OCI-LY7 (cell line): ENCODE data around the gene GSE1.

ENCODE experiments used
- CTCF ChIP-seq: fragments of 200-600 bp; sonication (generic); conservative IDR thresholded peaks from 2 replicates; pipeline ENCODE4 v1.5.1; 2014; ENCODE audit warnings: mild to moderate bottlenecking, antibody characterized with exemption, low read length, moderate library complexity, mixed read lengths
- EZH2phosphoT487 ChIP-seq: fragments of 200-600 bp; sonication (generic); IDR thresholded peaks from 2 replicates; pipeline ENCODE4 v1.6.1; 2018; ENCODE audit warnings: low read depth, borderline replicate concordance, mild to moderate bottlenecking, mixed run types, antibody characterized with exemption, low read length, moderate library complexity, mixed read lengths

DNA sequence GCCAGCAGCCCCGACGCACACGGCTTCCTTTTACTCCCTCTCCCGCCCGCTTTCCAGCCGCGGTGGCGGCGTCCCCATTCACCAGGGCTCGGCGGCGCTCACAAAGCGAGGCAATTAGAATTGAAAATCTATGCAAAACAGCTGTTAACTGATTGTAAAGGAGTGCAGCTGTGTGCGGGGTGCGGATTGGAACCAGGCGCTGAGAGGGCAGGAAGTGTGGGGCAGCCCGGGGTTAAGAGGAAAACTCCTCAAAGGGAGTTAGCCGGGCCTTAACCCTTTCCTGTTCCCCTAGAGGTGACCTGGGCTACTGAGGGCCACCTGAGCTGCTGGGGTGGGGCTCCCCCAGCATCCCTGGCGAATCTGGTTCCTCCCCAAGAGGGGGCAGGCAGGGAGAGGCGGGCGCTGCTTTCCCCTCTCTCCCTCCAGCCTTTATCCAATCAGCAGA lies 5.8 kb upstream of the GSE1 start:
- TF ChIP-seq CTCF, result peak; percentile 44; the same call in 1 of the 2 replicates
- no peak for TF ChIP-seq EZH2phosphoT487
